ENCODE data around the gene PRKCI. TPM values are rescaled to one million over a fixed set of nuclear protein-coding genes. Genes with fewer than 3 reads are reported as not detected.
"Not testable (repeated sequence)": the region's sequence is repeated elsewhere in the genome, so short reads cannot be mapped to it uniquely, and the experiment has no call there.

The PRKCI gene
- total RNA-seq, 1 donor from 2014 or later: 20.8 TPM

DNA sequence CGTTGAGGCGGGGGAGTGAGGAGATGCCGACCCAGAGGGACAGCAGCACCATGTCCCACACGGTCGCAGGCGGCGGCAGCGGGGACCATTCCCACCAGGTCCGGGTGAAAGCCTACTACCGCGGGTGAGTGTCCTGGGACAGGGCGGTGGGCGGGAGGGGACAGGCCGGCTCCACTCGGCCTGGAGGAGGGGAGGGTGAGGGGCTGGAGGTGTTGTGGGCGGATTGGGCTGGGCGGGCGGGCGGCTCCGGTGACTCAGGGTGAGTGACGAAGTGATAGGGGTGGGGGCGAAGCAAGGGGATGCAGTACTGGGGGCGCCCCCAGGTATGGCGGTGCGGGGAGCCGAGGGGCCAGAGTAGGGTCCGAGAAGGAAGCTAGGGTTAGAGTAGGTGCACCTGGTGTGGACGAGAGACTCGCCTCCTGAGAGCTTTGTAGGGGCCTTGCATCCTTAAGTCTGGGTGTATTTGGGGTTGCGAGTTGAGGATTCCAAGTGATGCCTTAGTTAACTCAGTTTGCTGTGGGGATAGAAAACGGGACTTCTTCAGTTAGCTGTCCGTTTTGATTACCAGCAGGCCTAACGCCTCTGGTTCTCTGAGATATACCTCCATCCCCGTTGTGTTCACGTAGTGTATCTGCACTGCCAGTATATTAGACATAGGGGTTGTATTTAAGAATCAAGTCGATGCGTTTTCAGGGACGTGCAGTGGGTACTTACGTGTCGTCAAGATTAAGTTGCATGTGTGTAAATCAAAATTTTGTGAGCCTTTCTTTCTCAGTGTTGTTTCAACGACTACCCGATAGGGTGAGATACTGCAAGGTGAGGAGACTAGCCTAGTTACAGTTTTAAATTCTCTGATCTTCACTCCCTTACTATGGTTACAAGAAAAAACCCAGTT is 670 bp downstream of the PRKCI start:
- intact Hi-C loops (cut with micrococcal nuclease): loop anchor here (1.0 to 10.0 kb wide), 7 partner anchors 36 to 652 kb away; partner anchors contain the start of genes LRRC34, LRRIQ4, PHC3 and RPL22L1

DNA sequence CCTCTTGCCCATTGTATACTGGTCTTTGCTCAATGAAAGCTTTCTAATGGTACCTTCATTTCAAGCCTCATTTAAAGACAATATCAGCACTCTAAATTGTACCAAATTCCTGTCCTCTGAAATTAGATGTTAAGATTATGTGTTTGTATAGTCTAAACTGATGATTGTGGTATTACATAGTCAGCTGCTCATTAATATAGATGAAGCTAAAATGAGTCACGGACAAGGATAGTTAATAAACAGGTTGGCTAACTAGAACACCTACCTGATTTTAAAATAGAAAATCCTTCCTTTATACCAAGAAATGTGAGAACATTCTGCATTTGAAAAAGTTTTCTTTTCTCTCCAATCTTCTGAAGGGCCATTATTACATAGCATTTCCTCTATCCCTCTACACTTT is 2.9 kb downstream of the PRKCI start:
- intact Hi-C loops (cut with micrococcal nuclease): loop anchor here (10.0 kb wide), 1 partner anchor 650 kb away; the partner anchor contains the start of gene RPL22L1

DNA sequence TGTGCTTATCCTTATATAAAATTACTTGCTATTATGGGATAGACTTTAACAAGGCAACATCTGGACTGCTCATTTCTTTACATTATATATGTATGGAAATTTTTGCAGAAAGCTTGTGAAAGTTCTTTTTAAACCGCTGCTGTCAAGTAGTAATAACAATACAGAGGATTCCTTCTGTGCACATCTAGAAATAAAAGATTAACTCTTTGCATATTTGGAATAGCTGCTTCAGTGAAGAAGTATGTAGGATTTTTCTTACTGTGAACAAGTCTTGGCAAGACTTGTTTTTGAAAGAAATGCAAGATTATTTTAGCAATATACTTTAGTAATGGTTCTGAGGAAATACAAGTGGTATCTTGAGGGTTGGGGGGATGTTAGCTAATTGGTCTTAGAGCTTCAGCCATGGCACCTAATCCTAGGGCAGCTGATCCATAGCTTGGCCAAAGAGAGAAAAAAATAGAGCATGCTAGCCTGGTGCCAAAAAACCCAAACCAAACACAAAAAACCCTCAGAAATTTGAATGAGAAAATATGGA is 4.3 kb downstream of the PRKCI start:
- intact Hi-C loops (cut with micrococcal nuclease): loop anchor here (10.0 kb wide), 1 partner anchor 648 kb away; the partner anchor contains the start of gene RPL22L1

DNA sequence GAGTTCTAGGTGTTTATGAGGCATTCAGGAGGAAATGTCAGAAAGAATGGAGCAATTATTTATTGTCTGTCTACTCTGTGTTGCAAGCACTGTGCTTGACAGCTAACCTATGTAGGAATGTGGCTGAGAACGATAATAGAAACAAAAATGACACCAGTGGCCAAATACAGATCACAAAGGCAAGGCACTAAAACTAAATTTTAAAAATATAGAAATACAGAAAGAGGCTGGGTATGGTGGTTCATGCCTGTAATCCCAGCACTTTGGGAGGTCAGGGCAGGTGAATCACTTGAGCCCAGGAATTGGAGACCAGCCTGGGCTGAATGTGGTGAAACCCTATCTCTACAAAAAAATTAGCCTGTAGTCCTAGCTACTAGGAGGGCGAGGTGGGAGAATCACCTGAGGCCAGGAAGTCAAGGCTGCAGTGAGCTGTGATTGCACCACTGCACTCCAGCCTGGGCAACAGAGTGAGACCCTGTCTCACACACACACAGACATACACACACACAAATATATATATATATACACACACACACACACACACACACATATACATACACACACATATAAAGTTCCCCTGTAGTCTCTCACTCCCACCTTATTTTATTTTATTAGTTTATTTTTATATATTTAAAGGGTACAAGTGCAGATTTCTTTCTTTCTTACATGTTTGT is 6.0 kb downstream of the PRKCI start:
- intact Hi-C loops (cut with micrococcal nuclease): loop anchor here (10.0 kb wide), 1 partner anchor 647 kb away; the partner anchor contains the start of gene RPL22L1

DNA sequence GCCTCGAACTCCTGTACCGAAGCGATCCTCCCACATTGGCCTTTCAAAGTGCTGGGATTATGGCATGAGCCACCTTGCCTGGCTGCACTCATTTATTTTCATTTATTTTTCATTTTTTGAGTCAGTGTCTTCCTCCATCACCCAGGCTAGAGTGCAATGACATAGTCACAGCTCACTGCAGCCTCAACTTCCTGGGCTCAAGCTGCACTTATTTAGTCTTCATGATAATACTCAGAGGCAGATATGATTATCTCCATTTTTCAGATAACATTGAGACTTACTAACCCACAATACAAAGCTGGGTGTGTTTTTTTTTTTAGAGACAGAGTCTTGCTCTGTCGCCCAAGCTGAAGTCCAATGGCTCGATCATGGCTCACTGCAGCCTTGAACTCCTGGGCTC is 10.0 kb downstream of the PRKCI start:
- intact Hi-C loops (cut with micrococcal nuclease): no loop called here

DNA sequence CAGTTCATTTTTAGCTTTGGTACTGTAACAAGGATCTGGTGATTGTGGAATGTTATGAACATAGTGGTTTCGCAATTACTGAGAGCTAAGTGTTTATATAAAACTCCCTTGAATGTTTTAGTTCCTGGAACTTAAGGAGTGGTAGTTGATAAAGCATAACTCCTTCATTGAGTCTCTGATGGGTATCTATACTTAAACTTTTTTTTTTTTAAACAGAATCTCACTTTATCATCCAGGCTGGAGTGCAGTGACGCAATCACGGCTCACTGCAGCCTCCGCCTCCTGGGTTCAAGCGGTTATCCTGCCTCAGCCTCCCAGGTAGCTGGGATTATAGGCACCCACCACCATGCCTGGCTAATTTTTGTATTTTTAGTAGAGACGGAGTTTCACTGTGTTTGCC is 11.3 kb downstream of the PRKCI start:
- intact Hi-C loops (cut with micrococcal nuclease): no loop called here

DNA sequence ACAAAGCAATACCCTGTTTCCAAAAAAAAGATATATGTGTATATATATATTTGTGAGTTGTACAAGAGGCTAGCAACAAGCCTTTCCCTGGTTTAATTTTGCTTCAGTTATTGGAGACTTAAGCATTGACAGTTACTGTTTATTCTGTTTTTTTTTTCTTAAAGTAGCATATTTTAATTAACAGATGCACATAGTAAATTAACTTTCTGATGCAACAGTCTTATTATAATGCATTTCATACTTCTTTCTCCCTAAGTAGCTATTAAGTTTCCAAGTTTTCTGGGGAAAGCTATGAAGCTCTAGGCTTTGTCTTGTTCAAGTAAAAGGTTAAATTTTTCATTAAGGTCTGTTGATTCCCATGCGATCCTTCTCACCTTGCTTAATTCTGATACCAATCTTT is 17.9 kb downstream of the PRKCI start:
- intact Hi-C loops (cut with micrococcal nuclease): no loop called here

DNA sequence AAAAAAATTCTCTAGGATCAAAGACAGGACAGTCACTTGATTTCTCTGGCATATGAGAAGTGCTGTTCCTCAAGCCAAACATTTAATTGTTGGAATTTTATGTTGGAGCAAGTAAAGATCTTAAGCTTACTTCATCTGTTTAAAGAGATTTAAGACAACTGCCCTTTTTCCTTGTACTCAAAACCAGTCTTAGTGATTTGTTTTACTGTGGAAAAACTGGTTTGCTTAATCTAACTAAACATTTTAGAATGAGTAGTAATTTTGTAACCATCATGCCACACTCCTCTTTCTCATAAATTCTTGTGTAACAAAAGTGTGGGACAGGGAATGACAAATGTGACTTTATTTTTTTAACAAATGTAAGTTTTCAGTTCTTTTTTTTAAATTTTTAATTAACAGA is 18.4 kb downstream of the PRKCI start:
- intact Hi-C loops (cut with micrococcal nuclease): no loop called here

DNA sequence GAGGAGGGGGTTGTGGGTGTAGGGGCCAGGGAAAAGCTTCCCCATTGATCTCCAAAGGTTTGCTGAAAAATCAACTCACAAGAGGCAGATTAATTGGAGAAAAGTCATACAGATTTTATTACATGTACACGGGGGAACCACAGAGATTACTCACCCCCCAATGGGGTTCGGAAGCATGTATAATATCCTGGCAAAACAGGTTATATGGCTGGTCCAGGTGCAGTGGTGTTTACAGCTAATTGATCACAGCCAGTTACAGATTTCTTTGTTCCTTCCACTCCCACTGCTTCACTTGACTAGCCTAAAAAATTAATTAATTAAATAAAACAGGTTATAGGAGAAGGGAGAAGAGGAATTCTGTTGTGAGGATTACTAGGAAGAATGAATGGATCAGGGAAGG is 22.4 kb downstream of the PRKCI start:
- intact Hi-C loops (cut with micrococcal nuclease): no loop called here

DNA sequence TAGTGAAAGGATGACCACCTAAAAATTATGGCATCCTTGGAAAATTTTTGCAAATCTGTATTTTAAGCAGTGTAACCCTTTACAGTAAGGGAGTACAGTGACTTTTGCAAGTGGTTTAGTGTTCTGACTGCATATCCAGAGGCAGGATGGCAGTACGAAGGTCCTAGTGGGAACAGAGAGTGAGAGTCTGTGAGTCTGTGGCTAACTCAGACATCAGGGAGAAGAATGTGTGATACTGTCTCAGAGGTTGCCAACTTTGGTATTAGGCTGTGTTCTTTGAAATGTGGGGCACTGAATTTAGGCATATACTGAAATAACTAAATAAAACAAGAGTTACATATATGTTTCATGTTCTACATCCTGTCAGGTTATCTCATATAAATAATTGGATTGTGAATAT is 25.7 kb downstream of the PRKCI start:
- intact Hi-C loops (cut with micrococcal nuclease): no loop called here

DNA sequence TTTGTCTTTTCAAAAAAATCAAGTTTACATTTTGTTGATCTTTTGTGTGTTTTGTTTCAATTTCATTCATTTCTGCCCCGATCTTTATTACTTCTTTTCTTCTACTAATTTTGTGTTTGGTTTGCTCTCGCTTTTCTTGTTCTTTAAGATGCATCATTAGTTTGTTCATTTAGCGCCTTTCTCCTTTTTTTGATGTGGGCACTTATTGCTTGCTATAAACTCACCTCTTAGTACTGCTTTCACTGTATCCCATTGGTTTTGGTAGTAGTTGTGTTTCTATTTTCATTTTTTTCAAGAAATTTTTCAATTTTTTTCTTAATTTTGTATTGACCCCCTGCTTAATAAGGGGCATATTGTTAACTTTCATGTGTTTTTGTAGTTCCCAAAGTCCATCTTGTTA is 34.4 kb downstream of the PRKCI start:
- intact Hi-C loops (cut with micrococcal nuclease): no loop called here

DNA sequence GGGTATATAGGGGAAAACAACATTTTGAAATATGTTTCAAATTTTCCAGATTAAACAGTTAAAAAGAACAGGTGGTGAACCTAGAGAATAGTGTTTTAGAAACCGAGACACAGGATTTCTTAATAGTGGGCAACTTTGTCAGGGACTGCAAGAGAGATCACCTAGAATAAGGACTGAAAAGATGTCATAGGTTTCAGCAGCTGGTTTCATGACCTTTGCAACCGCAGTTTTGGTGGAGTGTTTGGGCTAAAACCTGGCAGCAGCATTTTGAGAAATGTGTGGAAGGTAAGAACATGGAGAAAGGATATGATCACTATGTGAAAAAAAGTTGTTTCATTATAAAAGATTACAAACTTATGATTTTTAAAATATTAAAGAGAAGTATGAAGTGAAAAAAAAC is 34.9 kb downstream of the PRKCI start:
- intact Hi-C loops (cut with micrococcal nuclease): no loop called here

DNA sequence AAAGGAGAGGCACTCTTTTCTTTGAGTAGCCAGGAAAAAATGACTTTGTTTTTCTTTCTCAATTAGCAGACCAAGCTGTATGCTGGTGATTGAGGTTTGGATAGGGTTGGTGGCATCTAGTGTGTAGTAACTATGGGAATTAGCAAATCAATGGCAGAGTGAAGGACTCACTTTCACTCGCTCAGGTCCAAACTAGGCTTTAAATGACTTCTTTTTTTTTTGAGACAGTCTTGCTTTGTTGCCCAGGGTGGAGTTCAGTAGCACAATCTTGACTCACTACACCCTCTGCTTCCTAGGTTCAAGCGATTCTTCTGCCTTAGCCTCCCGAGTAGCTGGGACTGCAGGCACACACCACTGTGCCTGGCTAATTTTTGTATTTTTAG is 35.9 kb downstream of the PRKCI start:
- intact Hi-C loops (cut with micrococcal nuclease): loop anchor here (2.0 kb wide), 1 partner anchor 35 kb away; the partner anchor contains the start of gene PRKCI

DNA sequence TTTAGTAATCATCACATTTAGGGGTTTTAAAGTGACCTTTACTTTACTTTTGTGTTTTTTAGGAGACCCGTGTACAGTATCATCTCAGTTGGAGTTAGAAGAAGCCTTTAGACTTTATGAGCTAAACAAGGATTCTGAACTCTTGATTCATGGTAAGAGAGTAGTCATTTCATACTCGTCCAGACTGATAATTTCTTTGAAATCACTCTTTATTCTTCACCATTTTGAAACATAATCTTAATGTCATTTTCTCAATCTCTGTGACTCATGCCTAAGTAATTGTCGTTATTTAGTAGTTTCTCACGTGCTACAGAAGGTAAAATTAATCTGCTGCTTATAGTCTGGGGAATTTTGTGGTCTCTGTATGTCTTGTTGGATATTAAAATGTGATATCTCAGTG is 37.7 kb downstream of the PRKCI start:
- intact Hi-C loops (cut with micrococcal nuclease): loop anchor here (2.0 kb wide), 1 partner anchor 37 kb away; the partner anchor contains the start of gene PRKCI

DNA sequence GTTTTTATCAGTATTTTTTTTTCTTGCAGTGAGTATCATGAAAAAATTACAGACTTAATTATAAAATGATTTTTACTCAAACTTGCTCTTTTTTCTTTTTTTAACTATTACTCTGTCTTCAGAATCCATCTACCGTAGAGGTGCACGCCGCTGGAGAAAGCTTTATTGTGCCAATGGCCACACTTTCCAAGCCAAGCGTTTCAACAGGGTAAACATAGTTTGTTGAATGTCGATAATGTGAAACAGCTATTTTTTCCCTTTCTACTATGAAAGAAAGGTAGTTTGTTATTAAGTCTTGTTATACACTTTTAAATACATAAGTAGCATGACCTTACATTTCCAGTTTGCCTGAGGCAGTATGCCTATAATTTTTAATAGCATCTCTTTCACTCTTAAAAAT is 45.6 kb downstream of the PRKCI start:
- intact Hi-C loops (cut with micrococcal nuclease): no loop called here

DNA sequence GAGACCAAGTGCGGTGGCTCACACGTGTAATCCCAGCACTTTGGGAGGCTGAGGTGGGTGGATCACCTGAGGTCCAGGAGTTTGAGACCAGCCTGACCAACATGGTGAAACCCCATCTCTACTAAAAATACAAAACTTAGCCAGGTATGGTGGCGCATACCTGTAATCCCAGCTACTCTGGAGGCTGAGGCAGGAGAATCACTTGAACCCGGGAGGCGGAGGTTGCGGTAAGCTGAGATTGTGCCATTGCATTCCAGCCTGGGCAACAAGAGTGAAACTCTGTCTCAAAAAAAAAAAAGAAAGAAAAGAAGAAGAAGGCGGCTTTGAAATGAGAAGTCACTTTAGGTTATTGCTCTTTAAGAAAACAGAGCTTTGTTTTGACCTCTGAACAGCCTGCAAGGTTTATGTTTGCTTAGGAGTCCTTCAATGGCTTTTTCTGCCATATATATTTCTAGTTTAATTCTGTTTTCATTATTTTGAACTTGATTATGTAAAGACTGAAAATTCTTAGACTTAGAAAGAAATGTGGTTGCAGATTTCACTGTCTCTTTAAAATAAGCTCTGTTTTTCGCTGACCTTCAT is 47.5 kb downstream of the PRKCI start:
- intact Hi-C loops (cut with micrococcal nuclease): not testable (repeated sequence)

DNA sequence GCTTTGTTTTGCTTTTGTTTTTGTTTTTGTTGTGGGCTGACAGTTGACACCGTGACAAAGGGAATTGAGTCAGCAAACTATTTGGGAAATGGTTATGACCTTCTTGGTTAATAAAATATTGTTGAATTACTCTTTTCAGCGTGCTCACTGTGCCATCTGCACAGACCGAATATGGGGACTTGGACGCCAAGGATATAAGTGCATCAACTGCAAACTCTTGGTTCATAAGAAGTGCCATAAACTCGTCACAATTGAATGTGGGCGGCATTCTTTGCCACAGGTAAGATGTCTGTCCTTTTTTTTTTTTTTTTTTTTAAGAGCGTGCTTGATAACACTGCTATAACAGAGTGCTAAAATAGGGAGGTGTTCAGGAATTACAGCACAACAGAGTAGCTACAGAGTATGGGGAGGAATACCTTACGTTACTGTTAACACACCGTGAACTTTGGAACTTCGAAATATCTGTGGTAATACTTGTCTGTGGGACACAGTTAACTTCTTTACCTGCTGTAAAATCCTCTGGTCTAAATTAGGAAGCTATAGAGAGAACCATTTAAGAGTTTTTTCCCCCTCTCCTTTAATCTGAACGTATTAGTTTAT is 48.2 kb downstream of the PRKCI start:
- intact Hi-C loops (cut with micrococcal nuclease): no loop called here

DNA sequence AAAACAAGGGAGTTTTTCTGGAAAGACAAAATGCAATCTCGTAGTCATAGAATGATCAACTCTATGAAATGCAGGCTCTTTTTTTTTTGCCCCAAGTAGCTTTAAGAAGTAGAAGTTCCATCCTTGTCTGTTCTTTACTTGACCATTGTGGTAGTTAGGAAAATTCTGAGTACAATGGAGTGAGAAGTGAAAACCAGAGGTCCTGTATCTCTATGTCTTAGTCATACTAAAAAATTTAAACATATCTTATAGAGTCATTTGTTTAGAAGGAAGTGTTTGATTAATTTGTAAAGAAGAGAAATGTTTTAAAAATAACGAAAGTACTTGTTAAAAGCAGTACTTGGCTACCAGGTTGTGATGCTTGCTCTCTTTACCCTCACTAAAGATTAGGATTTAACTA is 52.4 kb downstream of the PRKCI start:
- intact Hi-C loops (cut with micrococcal nuclease): loop anchor here (5.0 kb wide), 2 partner anchors 52 to 83 kb away; partner anchors contain the start of genes PRKCI and SKIL

DNA sequence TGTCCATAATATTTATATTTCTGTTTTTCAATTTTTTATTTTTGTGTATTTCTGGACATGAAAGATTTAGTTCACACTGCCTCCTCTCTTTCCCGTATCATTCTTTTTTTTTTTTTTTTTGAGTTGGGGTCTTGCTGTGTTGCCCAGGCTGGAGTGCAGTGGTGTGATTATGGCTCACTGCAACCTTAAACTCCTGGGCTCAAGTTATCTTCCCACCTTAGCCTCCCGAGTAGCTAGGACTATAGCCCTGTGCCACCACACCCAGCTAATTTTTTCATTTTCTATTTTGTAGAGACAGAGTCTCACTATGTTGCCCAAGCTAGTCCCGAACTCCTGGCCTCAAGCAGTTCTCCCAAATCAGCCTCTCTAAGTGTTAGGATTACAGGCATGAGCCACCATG is 53.6 kb downstream of the PRKCI start:
- intact Hi-C loops (cut with micrococcal nuclease): loop anchor here (2.0 to 5.0 kb wide), 3 partner anchors 54 to 511 kb away; partner anchors contain the start of genes PRKCI, SKIL and TERC

DNA sequence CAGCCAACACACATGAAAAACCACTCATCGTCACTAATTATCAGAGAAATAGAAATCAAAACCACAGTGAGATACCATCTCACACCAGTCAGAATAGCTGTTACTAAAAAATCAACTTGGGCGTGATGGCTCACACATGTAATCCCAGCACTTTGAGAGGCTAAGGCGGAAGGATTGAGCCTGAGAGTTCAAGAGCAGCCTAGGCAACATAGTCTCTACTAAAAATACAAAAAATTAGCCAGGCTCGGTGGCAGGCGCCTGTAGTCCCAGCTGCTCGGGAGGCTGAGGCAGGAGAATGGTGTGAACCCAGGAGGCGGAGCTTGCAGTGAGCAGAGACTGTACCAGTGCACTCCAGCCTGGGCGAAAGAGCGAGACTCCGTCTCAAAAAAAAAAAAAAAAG is 55.1 kb downstream of the PRKCI start:
- intact Hi-C loops (cut with micrococcal nuclease): loop anchor here (2.0 to 5.0 kb wide), 3 partner anchors 55 to 513 kb away; partner anchors contain the start of genes PRKCI, SKIL and TERC
